Smooth muscle cell (in vitro differentiated cells): ENCODE data around the gene GLIS2. TPM values are rescaled to one million over a fixed set of nuclear protein-coding genes. Genes with fewer than 3 reads are reported as not detected.

Experiments used
- DNase-seq: peaks from one replicate; lab custom pipeline; 2025; ENCODE audit not compliant: unreplicated experiment; lab: John Stamatoyannopoulos, UW
- H2AFZ ChIP-seq: fragments of 200-600 bp; sonication (generic); 2 replicates; pipeline ENCODE4 v1.6.0; 2016; ENCODE audit warnings: antibody characterized with exemption, low read depth, mild to moderate bottlenecking
- H3F3A ChIP-seq: fragments of 200-600 bp; sonication (generic); 2 replicates; pipeline ENCODE4 v1.6.0; 2017; ENCODE audit warnings: antibody characterized with exemption, low read depth
- H3K27ac ChIP-seq: fragments of 200-600 bp; sonication (generic); 2 replicates; pipeline ENCODE4 v1.5.1; 2016; ENCODE audit warnings: low read depth, mild to moderate bottlenecking
- H3K27me3 ChIP-seq: fragments of 200-600 bp; sonication (generic); 2 replicates; pipeline ENCODE4 v1.6.1; 2016; ENCODE audit warnings: low read depth, mild to moderate bottlenecking
- H3K36me3 ChIP-seq: fragments of 200-600 bp; sonication (generic); 2 replicates; pipeline ENCODE4 v1.5.1; 2016; ENCODE audit warnings: low read depth
- H3K4me1 ChIP-seq: fragments of 200-600 bp; sonication (generic); 2 replicates; pipeline ENCODE4 v1.5.1; 2016; ENCODE audit warnings: low read depth
- H3K4me2 ChIP-seq: fragments of 200-600 bp; sonication (generic); 2 replicates; pipeline ENCODE4 v1.6.0; 2016; ENCODE audit warnings: mild to moderate bottlenecking
- H3K4me3 ChIP-seq: fragments of 200-600 bp; sonication (generic); 2 replicates; pipeline ENCODE4 v1.5.1; 2016; ENCODE audit warnings: mild to moderate bottlenecking
- H3K79me2 ChIP-seq: fragments of 200-600 bp; sonication (generic); 2 replicates; pipeline ENCODE4 v1.6.0; 2016; ENCODE audit warnings: low read depth, mild to moderate bottlenecking
- H3K9ac ChIP-seq: fragments of 200-600 bp; sonication (generic); 2 replicates; pipeline ENCODE4 v1.6.0; 2016; ENCODE audit warnings: low read depth
- H3K9me3 ChIP-seq: fragments of 200-600 bp; sonication (generic); replicated peaks from 2 replicates; pipeline ENCODE4 v1.5.1; 2016; ENCODE audit warnings: low read depth
- H4K20me1 ChIP-seq: fragments of 200-600 bp; sonication (generic); 2 replicates; pipeline ENCODE4 v1.6.0; 2016; ENCODE audit warnings: low read depth
- CTCF ChIP-seq: fragments of 200-600 bp; sonication (generic); IDR thresholded peaks from 2 replicates; pipeline ENCODE4 v1.5.1; 2017; ENCODE audit warnings: borderline replicate concordance, mild to moderate bottlenecking, antibody characterized with exemption; ENCODE audit not compliant: insufficient read depth, poor library complexity, severe bottlenecking
- WGBS: methylation state at CpG from one replicate; pipeline ENCODE4 v1.1.7; 2016; ENCODE audit warnings: low lambda C conversion rate; 5-methylcytosine and 5-hydroxymethylcytosine counted together
- polyA plus RNA-seq: library from polyadenylated mRNA; unstranded; fragments of >200 nt; fragmentation: Nextera tagmentation; extraction: Ambion mirVana; gene quantifications from 2 replicates; pipeline ENCODE4 v1.2.1, GENCODE V29; 2016
- total RNA-seq: library from RNA; depleted of rRNA; stranded (reverse); fragments of >200 nt; gene quantifications from 2 replicates; pipeline ENCODE4 v1.2.3, GENCODE V29; 2014

Gene GLIS2
- total and polyA plus RNA-seq, 2 experiments from 2014 or later, result 2.8 to 9.2 TPM

GRCh38 chr16:4370570-4371356 lies 54.9 kb downstream of the GLIS2 start:
- peak overlapping the region; percentile 93 for H3K27ac ChIP-seq
- H3K4me3 ChIP-seq, result peak overlapping the region; percentile 86
- TF ChIP-seq CTCF, result no peak
- H3F3A ChIP-seq, result peaks cover 3% of the 10 kb centered on the region
- peaks cover 31% of the 10 kb centered on the region for H3K4me1 ChIP-seq
- 19% methylated on average over 14 of the region's 14 CpGs for WGBS
- H4K20me1 ChIP-seq, result peaks cover 38% of the 10 kb centered on the region
- no peaks in the 10 kb centered on the region for H3K9me3 ChIP-seq
- H3K36me3 ChIP-seq, result no peaks in the 10 kb centered on the region
- H3K4me2 ChIP-seq, result peak overlapping the region; percentile 97
- peak overlapping the region; percentile 65 for H3K9ac ChIP-seq
- H3K79me2 ChIP-seq, result peaks cover 38% of the 10 kb centered on the region
- H2AFZ ChIP-seq, result no peak overlapping the region
- no peaks in the 10 kb centered on the region for H3K27me3 ChIP-seq
- peak; percentile 82 for DNase-seq

- peak within 1 kb of the TSS; percentile 86 for H3K4me3 ChIP-seq
- H3K79me2 ChIP-seq, result peaks cover 45% of the 10 kb centered on the region
- H3K9me3 ChIP-seq, result no peaks in the 10 kb centered on the region
- H3F3A ChIP-seq, result peaks cover 3% of the 10 kb centered on the region
- H3K36me3 ChIP-seq, result no peaks in the 10 kb centered on the region
- H3K27me3 ChIP-seq, result no peaks in the 10 kb centered on the region
- DNase-seq, result peak; percentile 81
- whole genome bisulfite sequencing, result 4% methylated on average over 15 of the region's 50 CpGs
- peak within 1 kb of the TSS; percentile 81 for H3K9ac ChIP-seq
- peak within 1 kb of the TSS; percentile 97 for H3K4me2 ChIP-seq
- no peak for TF ChIP-seq CTCF
- H4K20me1 ChIP-seq, result peaks cover 45% of the 10 kb centered on the region
- peaks cover 31% of the 10 kb centered on the region for H3K4me1 ChIP-seq
- peak within 1 kb of the TSS; percentile 93 for H3K27ac ChIP-seq
- no peak within 1 kb of the TSS for H2AFZ ChIP-seq
These were observed 55.6 kb downstream of the GLIS2 start, which contains the start of gene VASN for GRCh38 chr16:4371357-4372000. TSS of gene VASN (plus strand) at chr16:4371848. CDS start at chr16:4380878, 9,030 bp downstream.

GRCh38 chr16:4372001-4372577 lies 56.2 kb downstream of the GLIS2 start:
- H3K9ac ChIP-seq, result peak overlapping the region; percentile 81
- no peak for DNase-seq
- H3K4me2 ChIP-seq, result peak overlapping the region; percentile 97
- H3K4me1 ChIP-seq, result peaks cover 31% of the 10 kb centered on the region
- H3F3A ChIP-seq, result peaks cover 3% of the 10 kb centered on the region
- H3K4me3 ChIP-seq, result peak overlapping the region; percentile 86
- peaks cover 50% of the 10 kb centered on the region for H3K79me2 ChIP-seq
- TF ChIP-seq CTCF, result no peak
- H3K27me3 ChIP-seq, result no peaks in the 10 kb centered on the region
- peaks cover 51% of the 10 kb centered on the region for H4K20me1 ChIP-seq
- WGBS, result 7% methylated on average over 13 of the region's 43 CpGs
- H3K27ac ChIP-seq, result peak overlapping the region; percentile 93
- no peaks in the 10 kb centered on the region for H3K36me3 ChIP-seq
- H3K9me3 ChIP-seq, result no peaks in the 10 kb centered on the region
- H2AFZ ChIP-seq, result no peak overlapping the region
